Spinal cord (tissue), 10 donors: ENCODE results near the gene NGFR. TPM values are rescaled to one million over a fixed set of nuclear protein-coding genes. Genes with fewer than 3 reads are reported as not detected.

Source experiments
- DNase-seq, 6 donors: peaks; one replicate each; pipeline versions ENCODE4 v3.0.0 to v3.0.0-alpha.2; 2013 to 2015; ENCODE audit warnings: low spot score in 6 of 6, low read depth in 4 of 6
- H3K27ac ChIP-seq: one replicate; pipeline ENCODE4 v1.5.1; 2013; ENCODE audit warnings: low read depth, low read length, control low read depth
- H3K27me3 ChIP-seq: one replicate; pipeline ENCODE4 v1.6.1; 2013; ENCODE audit warnings: low read length; ENCODE audit not compliant: control insufficient read depth, insufficient read depth
- H3K36me3 ChIP-seq: one replicate; pipeline ENCODE4 v1.6.1; 2013; ENCODE audit warnings: low read length; ENCODE audit not compliant: control insufficient read depth, insufficient read depth
- H3K4me1 ChIP-seq: one replicate; pipeline ENCODE4 v1.6.1; 2013; ENCODE audit warnings: low read length; ENCODE audit not compliant: control insufficient read depth, insufficient read depth
- H3K4me3 ChIP-seq: one replicate; pipeline ENCODE4 v1.5.1; 2013; ENCODE audit warnings: low read depth, low read length, control low read depth
- H3K9me3 ChIP-seq: one replicate; pipeline ENCODE4 v1.6.1; 2013; ENCODE audit warnings: low read length; ENCODE audit not compliant: control insufficient read depth, insufficient read depth
- WGBS: methylation state at CpG from one replicate; pipeline ENCODE4 v1.1.5; 2013; ENCODE audit warnings: missing lambda C conversion rate; ENCODE audit not compliant: insufficient coverage; 5-methylcytosine and 5-hydroxymethylcytosine counted together
- polyA plus RNA-seq, 2 donors: library from polyadenylated mRNA; unstranded; fragments of 120-200 nt; gene quantifications; one replicate each; pipeline ENCODE4 v1.2.1, GENCODE V29; 2013; ENCODE audit not compliant: insufficient read length in 2 of 2
- total RNA-seq, 2 donors: library from RNA; depleted of rRNA in 1 of 2; stranded (reverse); fragments of 120-200 nt in 1 of 2; fragments of >200 nt in 1 of 2; gene quantifications; one replicate each; pipeline versions ENCODE4 v1.2.3 to v1.2.4, GENCODE V29; 2013 to 2014
- donor health status: healthy.

NGFR gene
- total and polyA plus RNA-seq, 4 donors: 39.2 to 54.0 (median 42.0) TPM

DNA sequence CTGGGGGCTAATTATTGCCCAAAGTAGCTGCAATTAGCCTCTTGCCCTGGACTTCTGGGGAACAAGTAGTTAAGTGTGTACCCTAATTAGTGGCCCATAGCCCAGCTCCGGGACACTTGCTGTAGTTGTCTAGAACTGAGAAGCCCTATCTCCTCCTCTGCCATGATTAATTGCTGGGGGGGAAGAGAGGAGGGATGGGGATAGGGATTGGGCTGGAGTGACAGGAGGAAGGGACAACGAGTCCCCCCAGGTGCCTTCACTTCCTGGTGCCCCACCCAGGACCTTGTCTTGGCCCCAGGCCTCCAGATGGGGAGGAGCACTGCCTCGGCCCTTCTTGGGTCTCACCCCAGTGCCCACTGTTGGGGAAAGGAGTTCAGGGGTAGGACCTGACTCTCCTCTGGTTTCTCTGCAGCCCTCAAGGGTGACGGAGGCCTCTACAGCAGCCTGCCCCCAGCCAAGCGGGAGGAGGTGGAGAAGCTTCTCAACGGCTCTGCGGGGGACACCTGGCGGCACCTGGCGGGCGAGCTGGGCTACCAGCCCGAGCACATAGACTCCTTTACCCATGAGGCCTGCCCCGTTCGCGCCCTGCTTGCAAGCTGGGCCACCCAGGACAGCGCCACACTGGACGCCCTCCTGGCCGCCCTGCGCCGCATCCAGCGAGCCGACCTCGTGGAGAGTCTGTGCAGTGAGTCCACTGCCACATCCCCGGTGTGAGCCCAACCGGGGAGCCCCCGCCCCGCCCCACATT, 17.4 kb downstream of the NGFR start:
- Histone ChIP-seq H3K27me3 (peaks cover 4% of the 10 kb centered on the region), H3K4me3 (no peak overlapping the region), H3K27ac (no peak overlapping the region), H3K36me3 (no peaks in the 10 kb centered on the region), H3K9me3 (no peaks in the 10 kb centered on the region), H3K4me1 (peaks cover 66% of the 10 kb centered on the region)
- DNase-seq: no peak
- 83% methylated on average over 24 of the region's 26 CpGs for WGBS

DNA sequence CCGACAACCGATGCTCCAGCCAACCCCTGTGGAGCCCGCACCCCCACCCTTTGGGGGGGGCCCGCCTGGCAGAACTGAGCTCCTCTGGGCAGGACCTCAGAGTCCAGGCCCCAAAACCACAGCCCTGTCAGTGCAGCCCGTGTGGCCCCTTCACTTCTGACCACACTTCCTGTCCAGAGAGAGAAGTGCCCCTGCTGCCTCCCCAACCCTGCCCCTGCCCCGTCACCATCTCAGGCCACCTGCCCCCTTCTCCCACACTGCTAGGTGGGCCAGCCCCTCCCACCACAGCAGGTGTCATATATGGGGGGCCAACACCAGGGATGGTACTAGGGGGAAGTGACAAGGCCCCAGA, 17.9 kb downstream of the NGFR start:
- WGBS: 69% methylated on average over 5 of the region's 6 CpGs
- Histone ChIP-seq H3K4me3 (no peak overlapping the region), H3K27ac (no peak overlapping the region), H3K27me3 (peaks cover 2% of the 10 kb centered on the region), H3K9me3 (no peaks in the 10 kb centered on the region), H3K36me3 (no peaks in the 10 kb centered on the region), H3K4me1 (peaks cover 62% of the 10 kb centered on the region)
- no peak for DNase-seq

DNA sequence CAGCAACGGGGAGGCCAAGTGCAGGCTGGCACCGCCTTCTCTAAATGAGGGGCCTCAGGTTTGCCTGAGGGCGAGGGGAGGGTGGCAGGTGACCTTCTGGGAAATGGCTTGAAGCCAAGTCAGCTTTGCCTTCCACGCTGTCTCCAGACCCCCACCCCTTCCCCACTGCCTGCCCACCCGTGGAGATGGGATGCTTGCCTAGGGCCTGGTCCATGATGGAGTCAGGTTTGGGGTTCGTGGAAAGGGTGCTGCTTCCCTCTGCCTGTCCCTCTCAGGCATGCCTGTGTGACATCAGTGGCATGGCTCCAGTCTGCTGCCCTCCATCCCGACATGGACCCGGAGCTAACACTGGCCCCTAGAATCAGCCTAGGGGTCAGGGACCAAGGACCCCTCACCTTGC, 18.5 kb downstream of the NGFR start:
- H3K36me3 ChIP-seq: no peaks in the 10 kb centered on the region
- no peaks in the 10 kb centered on the region for H3K9me3 ChIP-seq
- DNase-seq: no peak
- peaks cover 61% of the 10 kb centered on the region for H3K4me1 ChIP-seq
- 77% methylated on average over 4 of the region's 8 CpGs for WGBS
- H3K27ac ChIP-seq: peak overlapping the region; percentile 80
- no peak overlapping the region for H3K4me3 ChIP-seq
- peaks cover 2% of the 10 kb centered on the region for H3K27me3 ChIP-seq

DNA sequence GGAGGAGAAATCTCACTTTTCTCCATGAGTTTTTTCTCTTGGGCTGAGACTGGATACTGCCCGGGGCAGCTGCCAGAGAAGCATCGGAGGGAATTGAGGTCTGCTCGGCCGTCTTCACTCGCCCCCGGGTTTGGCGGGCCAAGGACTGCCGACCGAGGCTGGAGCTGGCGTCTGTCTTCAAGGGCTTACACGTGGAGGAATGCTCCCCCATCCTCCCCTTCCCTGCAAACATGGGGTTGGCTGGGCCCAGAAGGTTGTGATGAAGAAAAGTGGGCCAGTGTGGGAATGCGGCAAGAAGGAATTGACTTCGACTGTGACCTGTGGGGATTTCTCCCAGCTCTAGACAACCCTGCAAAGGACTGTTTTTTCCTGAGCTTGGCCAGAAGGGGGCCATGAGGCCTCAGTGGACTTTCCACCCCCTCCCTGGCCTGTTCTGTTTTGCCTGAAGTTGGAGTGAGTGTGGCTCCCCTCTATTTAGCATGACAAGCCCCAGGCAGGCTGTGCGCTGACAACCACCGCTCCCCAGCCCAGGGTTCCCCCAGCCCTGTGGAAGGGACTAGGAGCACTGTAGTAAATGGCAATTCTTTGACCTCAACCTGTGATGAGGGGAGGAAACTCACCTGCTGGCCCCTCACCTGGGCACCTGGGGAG, 19.1 kb downstream of the NGFR start:
- H3K36me3 ChIP-seq: no peaks in the 10 kb centered on the region
- no peak for DNase-seq
- peak overlapping the region; percentile 80 for H3K27ac ChIP-seq
- H3K9me3 ChIP-seq: no peaks in the 10 kb centered on the region
- H3K27me3 ChIP-seq: peaks cover 2% of the 10 kb centered on the region
- peaks cover 55% of the 10 kb centered on the region for H3K4me1 ChIP-seq
- H3K4me3 ChIP-seq: no peak overlapping the region
- WGBS: 57% methylated on average over 10 of the region's 15 CpGs

DNA sequence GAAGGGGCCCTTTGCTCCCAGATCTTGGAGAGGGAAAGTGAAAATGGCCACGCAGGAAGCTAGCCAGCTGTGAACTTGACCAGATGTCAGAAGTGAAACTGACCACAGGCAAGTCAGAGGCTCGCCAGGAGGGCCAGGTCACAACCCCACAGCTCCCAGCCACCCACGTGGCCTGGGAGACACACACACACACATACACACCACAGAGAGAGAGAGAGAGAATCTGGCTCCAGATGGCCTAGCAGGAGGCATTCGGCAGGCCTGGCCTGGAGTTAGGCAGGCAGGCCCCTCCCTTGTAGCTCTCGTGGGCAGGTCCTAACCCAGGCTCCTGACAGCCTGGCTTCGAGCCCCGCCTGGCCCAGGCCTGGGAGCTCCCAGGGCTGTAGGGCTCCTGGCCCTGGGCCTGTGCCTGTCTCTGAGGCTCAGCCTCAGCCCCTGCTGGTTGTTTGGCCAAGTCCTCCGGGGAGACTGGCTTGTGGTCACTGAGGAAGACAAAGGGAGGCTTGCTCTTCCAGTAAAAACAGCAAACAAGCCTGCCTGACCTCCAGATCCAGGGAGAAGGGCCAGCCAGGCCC, 20.2 kb downstream of the NGFR start:
- H3K36me3 ChIP-seq: no peaks in the 10 kb centered on the region
- H3K27ac ChIP-seq: peak overlapping the region; percentile 80
- no peaks in the 10 kb centered on the region for H3K9me3 ChIP-seq
- peaks cover 49% of the 10 kb centered on the region for H3K4me1 ChIP-seq
- no peak overlapping the region for H3K4me3 ChIP-seq
- WGBS: 26% methylated on average over 8 of the region's 8 CpGs
- H3K27me3 ChIP-seq: peaks cover 2% of the 10 kb centered on the region
- DNase-seq: peak in 4 of 6 donors; percentile 40 to 94 (median 42)

DNA sequence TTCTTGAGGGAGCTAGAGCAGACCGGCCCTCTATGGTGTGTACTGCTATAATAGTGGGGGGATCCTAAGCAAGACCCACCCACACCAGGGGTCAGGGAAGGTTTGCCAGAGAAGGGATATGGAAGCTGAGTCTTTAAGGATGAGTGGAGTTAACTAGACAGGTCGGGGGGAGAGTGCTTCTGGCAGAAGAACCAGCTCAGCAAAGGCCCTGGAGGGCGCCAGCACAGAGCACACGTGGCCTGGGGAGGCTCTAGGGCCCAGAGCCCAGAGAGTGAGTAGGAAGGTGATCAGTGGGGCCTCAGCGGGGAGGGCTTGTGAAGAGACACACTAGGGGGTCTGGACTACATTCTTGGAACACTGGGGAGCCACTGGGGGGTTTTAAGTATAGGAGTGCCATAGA, 21.1 kb downstream of the NGFR start:
- Histone ChIP-seq H3K9me3 (no peaks in the 10 kb centered on the region), H3K4me1 (peaks cover 49% of the 10 kb centered on the region), H3K27me3 (peaks cover 2% of the 10 kb centered on the region), H3K4me3 (no peak overlapping the region), H3K36me3 (no peaks in the 10 kb centered on the region), H3K27ac (peak overlapping the region; percentile 80)
- peak in 1 of 6 donors; percentile 42 for DNase-seq
- 38% methylated on average over 4 of the region's 5 CpGs for WGBS

DNA sequence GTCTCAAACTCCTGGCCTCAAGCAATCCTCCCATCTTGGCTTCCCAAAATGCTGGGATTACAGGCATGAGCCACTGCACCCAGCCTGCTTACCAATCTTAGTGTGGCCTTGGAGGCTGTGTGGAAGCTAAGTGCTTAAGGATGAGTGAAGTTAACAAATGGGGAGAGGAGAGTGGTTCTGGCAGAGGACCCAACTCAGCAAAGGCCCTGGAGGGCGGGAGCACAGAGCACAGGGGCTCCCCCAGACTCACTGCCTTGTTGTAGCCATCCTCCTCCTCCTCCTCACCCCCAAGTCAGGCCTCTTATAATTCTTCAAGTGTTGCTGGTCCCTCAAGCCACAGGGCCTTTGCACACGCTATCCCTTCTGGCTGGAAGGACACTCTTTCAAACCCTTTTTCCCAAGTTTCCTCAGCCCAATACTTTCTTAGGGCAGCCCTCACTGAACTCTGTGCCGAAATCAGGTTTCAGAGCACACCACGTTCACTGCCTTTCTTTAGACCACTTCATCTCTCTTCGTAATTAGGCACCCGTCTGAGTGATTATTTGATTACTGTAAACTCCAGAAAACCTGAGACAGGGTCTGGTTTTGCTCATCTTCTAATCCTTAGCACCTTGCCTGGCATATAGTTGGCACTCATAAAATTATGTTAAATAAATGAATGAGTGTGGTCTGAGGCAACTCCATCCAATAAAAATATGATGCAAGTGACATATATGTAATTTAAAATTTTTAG, 23.4 kb downstream of the NGFR start:
- DNase-seq: no peak
- H3K27ac ChIP-seq: no peak overlapping the region
- H3K9me3 ChIP-seq: no peaks in the 10 kb centered on the region
- H3K4me1 ChIP-seq: peaks cover 32% of the 10 kb centered on the region
- H3K36me3 ChIP-seq: no peaks in the 10 kb centered on the region
- H3K27me3 ChIP-seq: no peaks in the 10 kb centered on the region
- WGBS: 90% methylated on average over 4 of the region's 6 CpGs
- no peak overlapping the region for H3K4me3 ChIP-seq

DNA sequence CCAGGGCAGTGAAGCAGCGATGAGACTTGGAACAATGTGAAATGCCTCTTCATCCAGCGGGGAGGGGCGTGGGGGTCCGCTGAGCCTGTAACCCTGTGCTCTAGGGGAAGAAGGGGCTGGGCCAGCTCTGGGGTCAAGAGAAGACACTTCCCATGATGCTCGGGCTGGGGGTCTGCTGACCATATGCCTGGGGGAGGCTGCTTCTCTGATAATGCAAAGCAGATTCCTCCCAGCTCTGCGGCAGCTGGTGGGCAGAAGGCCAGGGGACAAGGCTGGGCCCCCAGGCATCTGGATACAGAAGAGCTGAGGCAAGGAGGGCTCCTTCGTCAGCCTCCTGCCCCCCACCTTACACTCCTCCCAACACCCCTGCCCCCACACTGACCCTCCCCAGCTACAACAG, 24.7 kb downstream of the NGFR start:
- 39% methylated on average over 6 of the region's 7 CpGs for WGBS
- Histone ChIP-seq H3K36me3 (no peaks in the 10 kb centered on the region), H3K4me3 (no peak overlapping the region), H3K4me1 (peaks cover 22% of the 10 kb centered on the region), H3K27ac (no peak overlapping the region), H3K9me3 (no peaks in the 10 kb centered on the region), H3K27me3 (no peaks in the 10 kb centered on the region)
- DNase-seq: peak in 1 of 6 donors; percentile 49

DNA sequence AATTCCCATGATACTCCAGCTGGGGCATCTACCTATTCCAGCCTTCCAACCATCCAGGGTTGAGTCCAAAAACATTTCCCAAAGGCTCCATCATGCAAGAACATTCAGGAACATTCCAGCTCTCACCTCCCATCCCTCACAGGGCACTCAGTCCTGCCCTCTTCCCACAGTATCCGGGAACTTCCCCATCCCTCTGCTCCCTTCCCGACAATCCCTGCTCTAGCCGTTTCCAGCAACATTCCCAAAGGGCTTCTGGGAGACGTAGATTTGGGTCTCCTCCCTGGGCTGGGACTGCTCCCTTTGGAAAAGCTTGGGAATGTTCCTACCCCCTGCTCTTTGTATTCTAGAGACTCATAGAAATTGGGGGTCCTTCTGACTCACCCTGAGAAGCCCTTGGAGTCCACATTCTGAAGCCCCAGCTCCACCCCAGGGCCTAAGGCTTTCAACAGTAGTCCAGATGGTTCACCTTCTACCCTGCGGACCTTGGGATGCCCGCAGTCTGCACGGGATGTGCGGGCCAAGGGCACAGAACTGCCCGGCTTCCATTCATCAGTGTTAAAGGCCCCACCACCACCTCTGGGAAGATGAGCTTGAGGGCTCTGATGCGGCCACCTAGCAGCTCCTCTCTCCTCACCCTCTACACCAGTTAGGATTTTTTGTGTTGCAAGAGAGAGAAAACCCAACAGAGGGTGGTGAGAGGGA, 25.4 kb downstream of the NGFR start:
- DNase-seq: no peak
- Histone ChIP-seq H3K27me3 (no peaks in the 10 kb centered on the region), H3K4me3 (no peak overlapping the region), H3K27ac (peak overlapping the region; percentile 57), H3K4me1 (peaks cover 15% of the 10 kb centered on the region), H3K9me3 (no peaks in the 10 kb centered on the region), H3K36me3 (no peaks in the 10 kb centered on the region)
- 80% methylated on average over 6 of the region's 10 CpGs for WGBS
